ENCODE measurements around the gene ASB9. TPM values are rescaled to one million over a fixed set of nuclear protein-coding genes. Genes with fewer than 3 reads are reported as not detected.

Gene ASB9
- total RNA-seq, 1 experiment from 2014 or later: not detected

- Histone ChIP-seq H3K18ac (ENCODE audit: insufficient read length, low read depth, low read length) (no peak overlapping the region), H3K23me2 (ENCODE audit: insufficient read length, low read depth, low read length, poor library complexity, severe bottlenecking) (no peaks in the 10 kb centered on the region), H4K8ac (replicated peaks; ENCODE audit: insufficient read length, low read depth, low read length) (no peak overlapping the region), H3T11ph (ENCODE audit: low read length) (no peak overlapping the region), H3K23ac (ENCODE audit: insufficient read length, low read depth, low read length) (no peak overlapping the region), H4K91ac (ENCODE audit: insufficient read length, low read depth, low read length) (no peak overlapping the region), H3K27me3 (ENCODE audit: insufficient read depth, low read length) (no peaks in the 10 kb centered on the region), H2BK5ac (ENCODE audit: insufficient read length, low read length) (no peak overlapping the region), H2AFZ (ENCODE audit: low read length) (no peak overlapping the region), H3K27ac (ENCODE audit: insufficient read length, low read depth, low read length) (no peak overlapping the region), H2BK20ac (ENCODE audit: low read depth, low read length, poor library complexity, severe bottlenecking) (no peak overlapping the region), H2BK12ac (ENCODE audit: insufficient read length, low read depth, low read length) (no peak overlapping the region), H4K5ac (ENCODE audit: insufficient read length, low read depth, low read length) (no peak overlapping the region), H3K9me3 (ENCODE audit: control insufficient read depth, low read depth, low read length) (peaks cover 7% of the 10 kb centered on the region), H3K79me2 (ENCODE audit: insufficient read depth, low read length) (no peaks in the 10 kb centered on the region), H3K79me1 (ENCODE audit: insufficient read depth, low read depth, low read length, poor library complexity, severe bottlenecking) (no peaks in the 10 kb centered on the region), H3K4me1 (ENCODE audit: insufficient read depth, low read length) (no peaks in the 10 kb centered on the region), H3K56ac (ENCODE audit: insufficient read length, low read depth, low read length) (no peak overlapping the region), H3K4me2 (ENCODE audit: insufficient read depth, insufficient read length, low read length) (no peak overlapping the region), H2BK120ac (ENCODE audit: low read depth, low read length, poor library complexity, severe bottlenecking) (no peak overlapping the region), H4K20me1 (ENCODE audit: control insufficient read depth, insufficient read depth, insufficient read length) (no peaks in the 10 kb centered on the region), H3K14ac (ENCODE audit: insufficient read depth, low read length) (no peak overlapping the region), H2BK15ac (ENCODE audit: low read depth, low read length) (no peak overlapping the region), H2AK5ac (ENCODE audit: insufficient read length, low read length) (no peak overlapping the region), H3K4ac (ENCODE audit: low read depth, low read length) (no peak overlapping the region), H3K9ac (ENCODE audit: extremely low read depth, insufficient read length, low read length) (no peak overlapping the region)
- Mint-ChIP-seq H3K27ac (no peak overlapping the region), H3K27me3 (ENCODE audit: low read depth) (peaks cover 2% of the 10 kb centered on the region; the same call in 1 of the 2 replicates), H3K36me3 (ENCODE audit: insufficient read depth in 1 of 3, low read depth in 3 of 3) (no peaks in the 10 kb centered on the region; a peak in 1 of 7 replicates), H3K4me3 (no peak overlapping the region), H3K9me3 (peaks cover 38 to 46% of the 10 kb centered on the region in 2 experiments), H3K4me1 (no peaks in the 10 kb centered on the region)
- TF ChIP-seq CTCF (conservative IDR thresholded peaks at IDR 0.05): no peak
- WGBS (ENCODE audit: extremely low coverage, insufficient read length, low lambda C conversion rate): no CpG with 5 or more reads among the region's 3 CpGs
- DNase-seq: no peak
These were observed 61.9 kb downstream of the ASB9 start for GRCh38 chrX:15207994-15208393.
